ENCODE data around the gene ZBTB20.

- TF ChIP-seq POLR2A (IDR thresholded peaks at IDR 0.05) (no peak), EP300 (IDR thresholded peaks at IDR 0.05) (no peak)
- TF ChIP-seq, protein P1, sequence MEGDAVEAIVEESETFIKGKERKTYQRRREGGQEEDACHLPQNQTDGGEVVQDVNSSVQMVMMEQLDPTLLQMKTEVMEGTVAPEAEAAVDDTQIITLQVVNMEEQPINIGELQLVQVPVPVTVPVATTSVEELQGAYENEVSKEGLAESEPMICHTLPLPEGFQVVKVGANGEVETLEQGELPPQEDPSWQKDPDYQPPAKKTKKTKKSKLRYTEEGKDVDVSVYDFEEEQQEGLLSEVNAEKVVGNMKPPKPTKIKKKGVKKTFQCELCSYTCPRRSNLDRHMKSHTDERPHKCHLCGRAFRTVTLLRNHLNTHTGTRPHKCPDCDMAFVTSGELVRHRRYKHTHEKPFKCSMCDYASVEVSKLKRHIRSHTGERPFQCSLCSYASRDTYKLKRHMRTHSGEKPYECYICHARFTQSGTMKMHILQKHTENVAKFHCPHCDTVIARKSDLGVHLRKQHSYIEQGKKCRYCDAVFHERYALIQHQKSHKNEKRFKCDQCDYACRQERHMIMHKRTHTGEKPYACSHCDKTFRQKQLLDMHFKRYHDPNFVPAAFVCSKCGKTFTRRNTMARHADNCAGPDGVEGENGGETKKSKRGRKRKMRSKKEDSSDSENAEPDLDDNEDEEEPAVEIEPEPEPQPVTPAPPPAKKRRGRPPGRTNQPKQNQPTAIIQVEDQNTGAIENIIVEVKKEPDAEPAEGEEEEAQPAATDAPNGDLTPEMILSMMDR (IDR thresholded peaks at IDR 0.05) = no peak
These were observed 796.4 kb downstream of the ZBTB20 start for GRCh38 chr3:114350690-114351089.
